ENCODE data around the gene WIPF3.

Gene WIPF3

DNA sequence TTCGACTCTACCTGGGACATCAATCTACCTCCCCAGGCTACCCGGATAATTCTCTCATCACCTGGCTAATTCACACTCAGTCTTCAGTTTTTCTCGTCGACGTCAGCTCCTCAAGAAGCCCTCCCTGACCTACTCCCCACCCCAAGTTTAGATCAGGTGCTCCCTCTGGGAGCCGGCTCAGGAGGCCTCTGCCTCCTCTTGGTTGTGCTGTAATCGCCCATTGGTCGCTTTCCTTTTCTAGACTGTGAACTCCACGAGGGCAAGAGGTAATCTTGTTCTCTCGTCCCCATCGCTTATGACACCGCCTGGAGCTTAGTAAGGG lies 461 bp upstream of the WIPF3 start:
- Histone ChIP-seq H2AFZ (ENCODE audit: low read length) (no peak overlapping the region), H3K4me3 (ENCODE audit: low read length, poor library complexity, severe bottlenecking) (no peak overlapping the region), H3K9ac (ENCODE audit: low read depth, low read length, poor library complexity, severe bottlenecking) (no peak overlapping the region), H3K4me2 (ENCODE audit: low read depth, low read length, poor library complexity, severe bottlenecking) (no peak overlapping the region), H3K36me3 (ENCODE audit: insufficient read depth, low read length) (no peaks in the 10 kb centered on the region), H3K9me3 (ENCODE audit: insufficient read depth, low read depth, low read length) (no peaks in the 10 kb centered on the region), H3K4me1 (ENCODE audit: insufficient read depth, low read length, poor library complexity, severe bottlenecking) (peaks cover 8% of the 10 kb centered on the region), H3K79me2 (ENCODE audit: insufficient read depth, low read length) (no peaks in the 10 kb centered on the region), H4K20me1 (ENCODE audit: insufficient read depth, low read length, poor library complexity, severe bottlenecking) (no peaks in the 10 kb centered on the region), H3K9me2 (replicated peaks; ENCODE audit: low read depth, low read length) (no peaks in the 10 kb centered on the region), H3K27me3 (ENCODE audit: insufficient read depth, low read length, poor library complexity, severe bottlenecking) (no peaks in the 10 kb centered on the region), H3F3A (ENCODE audit: low read depth) (no peaks in the 10 kb centered on the region)
- no peak for TF ChIP-seq EZH2phosphoT487 (IDR thresholded peaks at IDR 0.05; ENCODE audit: borderline replicate concordance)
- no peak for TF ChIP-seq CTCF (conservative IDR thresholded peaks at IDR 0.05; ENCODE audit: low read length)

- Histone ChIP-seq H3K27me3 (ENCODE audit: insufficient read depth, low read length, poor library complexity, severe bottlenecking) (no peaks in the 10 kb centered on the region), H3K36me3 (ENCODE audit: insufficient read depth, low read length) (no peaks in the 10 kb centered on the region), H3K9ac (ENCODE audit: low read depth, low read length, poor library complexity, severe bottlenecking) (no peak overlapping the region), H4K20me1 (ENCODE audit: insufficient read depth, low read length, poor library complexity, severe bottlenecking) (no peaks in the 10 kb centered on the region), H3K4me1 (ENCODE audit: insufficient read depth, low read length, poor library complexity, severe bottlenecking) (peaks cover 8% of the 10 kb centered on the region), H3K79me2 (ENCODE audit: insufficient read depth, low read length) (no peaks in the 10 kb centered on the region), H3K9me2 (replicated peaks; ENCODE audit: low read depth, low read length) (no peaks in the 10 kb centered on the region), H3K4me2 (ENCODE audit: low read depth, low read length, poor library complexity, severe bottlenecking) (no peak overlapping the region), H2AFZ (ENCODE audit: low read length) (no peak overlapping the region), H3K4me3 (ENCODE audit: low read length, poor library complexity, severe bottlenecking) (no peak overlapping the region), H3K9me3 (ENCODE audit: insufficient read depth, low read depth, low read length) (no peaks in the 10 kb centered on the region), H3F3A (ENCODE audit: low read depth) (no peaks in the 10 kb centered on the region)
- TF ChIP-seq CTCF (conservative IDR thresholded peaks at IDR 0.05; ENCODE audit: low read length) (no peak), EZH2phosphoT487 (IDR thresholded peaks at IDR 0.05; ENCODE audit: borderline replicate concordance) (no peak)
Observed at GRCh38 chr7:29806995-29807841, 910 bp downstream of the WIPF3 start.

GRCh38 chr7:29808075-29808801 lies 1.9 kb downstream of the WIPF3 start:
- no peaks in the 10 kb centered on the region for H3K9me3 ChIP-seq (ENCODE audit: insufficient read depth, low read depth, low read length)
- H3K4me3 ChIP-seq (ENCODE audit: low read length, poor library complexity, severe bottlenecking): no peak overlapping the region
- TF ChIP-seq CTCF (conservative IDR thresholded peaks at IDR 0.05; ENCODE audit: low read length): no peak
- H3K4me2 ChIP-seq (ENCODE audit: low read depth, low read length, poor library complexity, severe bottlenecking): peak overlapping the region; percentile 15
- no peaks in the 10 kb centered on the region for H3K36me3 ChIP-seq (ENCODE audit: insufficient read depth, low read length)
- no peaks in the 10 kb centered on the region for H3K27me3 ChIP-seq (ENCODE audit: insufficient read depth, low read length, poor library complexity, severe bottlenecking)
- H3F3A ChIP-seq (ENCODE audit: low read depth): no peaks in the 10 kb centered on the region
- H3K79me2 ChIP-seq (ENCODE audit: insufficient read depth, low read length): no peaks in the 10 kb centered on the region
- H3K9me2 ChIP-seq (replicated peaks; ENCODE audit: low read depth, low read length): no peaks in the 10 kb centered on the region
- H3K9ac ChIP-seq (ENCODE audit: low read depth, low read length, poor library complexity, severe bottlenecking): no peak overlapping the region
- H3K4me1 ChIP-seq (ENCODE audit: insufficient read depth, low read length, poor library complexity, severe bottlenecking): peaks cover 8% of the 10 kb centered on the region
- H2AFZ ChIP-seq (ENCODE audit: low read length): no peak overlapping the region
- H4K20me1 ChIP-seq (ENCODE audit: insufficient read depth, low read length, poor library complexity, severe bottlenecking): no peaks in the 10 kb centered on the region

All from Loucy (cell line).